OCI-LY7 (cell line): ENCODE results near the gene NFATC3.

Experiments used
- CTCF ChIP-seq: fragments of 200-600 bp; sonication (generic); conservative IDR thresholded peaks from 2 replicates; pipeline ENCODE4 v1.5.1; 2014; ENCODE audit warnings: mild to moderate bottlenecking, antibody characterized with exemption, low read length, moderate library complexity, mixed read lengths
- EZH2phosphoT487 ChIP-seq: fragments of 200-600 bp; sonication (generic); IDR thresholded peaks from 2 replicates; pipeline ENCODE4 v1.6.1; 2018; ENCODE audit warnings: low read depth, borderline replicate concordance, mild to moderate bottlenecking, mixed run types, antibody characterized with exemption, low read length, moderate library complexity, mixed read lengths

- no peak for TF ChIP-seq EZH2phosphoT487
- no peak for TF ChIP-seq CTCF
These were observed 14.9 kb upstream of the NFATC3 start for GRCh38 chr16:68070249-68070730.
